Colonic mucosa (tissue), 4 donors: Measurements from ENCODE around the gene UBAP1L. TPM values are rescaled to one million over a fixed set of nuclear protein-coding genes. Genes with fewer than 3 reads are reported as not detected.
"Not testable (repeated sequence)": the region's sequence is repeated elsewhere in the genome, so short reads cannot be mapped to it uniquely, and the experiment has no call there.

ENCODE experiments used
- DNase-seq: peaks from one replicate; pipeline ENCODE4 v3.0.0-alpha.2; 2020
- H3K27ac ChIP-seq: fragments of 200-600 bp; one replicate; pipeline ENCODE4 v1.8.0; 2021
- H3K27me3 ChIP-seq: fragments of 200-600 bp; one replicate; pipeline ENCODE4 v1.8.0; 2021
- H3K36me3 ChIP-seq: fragments of 200-600 bp; one replicate; pipeline ENCODE4 v1.8.0; 2021
- H3K4me1 ChIP-seq: fragments of 200-600 bp; one replicate; pipeline ENCODE4 v1.8.0; 2021; ENCODE audit warnings: mild to moderate bottlenecking
- H3K4me3 ChIP-seq: fragments of 200-600 bp; one replicate; pipeline ENCODE4 v1.8.0; 2021
- H3K9ac ChIP-seq, 2 donors: one replicate each; pipeline ENCODE4 v1.7.0; 2013; ENCODE audit warnings: control low read depth in 2 of 2, low read depth in 2 of 2, low read length in 2 of 2
- H3K9me3 ChIP-seq: fragments of 200-600 bp; one replicate; pipeline ENCODE4 v1.8.0; 2021
- CTCF ChIP-seq: fragments of 200-600 bp; IDR thresholded peaks from one replicate; pipeline ENCODE4 v1.8.0; 2022; ENCODE audit warnings: antibody characterized with exemption, mild to moderate bottlenecking
- intact Hi-C: fragments of 100-400 bp; cut with DNase I; formaldehyde crosslinking; loops from one replicate; pipeline ENCODE4 v1.14.1; 2022
- total RNA-seq, 2 donors: library from RNA; stranded (reverse); fragmentation: NEBNext Ultra II Directional in 1 of 2; extraction: Animal tissue kit (Norgen Biotek cat#: 25700) in 1 of 2; gene quantifications; one replicate each; pipeline ENCODE4 v1.2.1, GENCODE V29; 2021
- donor health status: healthy.
- donor health status: DM: no; HTN: no; CAD: no.
- donor health status: DM: no; HTN: no; CAD: no.

Gene UBAP1L
- total RNA-seq, 2 donors from 2014 or later: 1.2 to 3.7 TPM

DNA sequence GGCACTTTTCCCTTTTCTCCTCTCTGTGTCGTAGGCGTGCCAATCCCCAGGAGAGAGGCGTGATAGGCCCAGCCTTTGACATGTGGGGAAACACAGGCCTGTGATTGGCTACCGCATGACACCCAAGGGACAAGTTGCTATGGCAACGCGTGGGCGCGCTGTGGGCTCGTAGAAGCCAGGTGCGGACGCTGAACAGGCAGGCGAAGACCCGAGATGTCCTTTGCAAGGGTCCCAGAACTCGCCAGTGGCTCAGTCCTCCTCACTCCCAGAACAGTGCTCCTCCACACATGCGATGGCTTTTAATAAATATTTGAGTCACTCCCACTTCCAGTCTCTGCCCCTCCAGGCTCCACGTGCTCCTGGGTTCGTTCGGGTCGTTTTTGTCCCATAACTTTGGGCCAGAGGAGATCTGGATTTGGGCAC lies 65.6 kb downstream of the UBAP1L start:
- intact Hi-C loops: no loop called here
- no peaks in the 10 kb centered on the region for H3K36me3 ChIP-seq
- H3K9me3 ChIP-seq: no peaks in the 10 kb centered on the region
- TF ChIP-seq CTCF: no peak
- DNase-seq: peak; percentile 88
- no peaks in the 10 kb centered on the region for H3K27me3 ChIP-seq
- peak overlapping the region in 1 of 2 donors; percentile 42 for H3K9ac ChIP-seq
- H3K27ac ChIP-seq: no peak overlapping the region
- H3K4me3 ChIP-seq: peak overlapping the region; percentile 21
- H3K4me1 ChIP-seq: peaks cover 11% of the 10 kb centered on the region

DNA sequence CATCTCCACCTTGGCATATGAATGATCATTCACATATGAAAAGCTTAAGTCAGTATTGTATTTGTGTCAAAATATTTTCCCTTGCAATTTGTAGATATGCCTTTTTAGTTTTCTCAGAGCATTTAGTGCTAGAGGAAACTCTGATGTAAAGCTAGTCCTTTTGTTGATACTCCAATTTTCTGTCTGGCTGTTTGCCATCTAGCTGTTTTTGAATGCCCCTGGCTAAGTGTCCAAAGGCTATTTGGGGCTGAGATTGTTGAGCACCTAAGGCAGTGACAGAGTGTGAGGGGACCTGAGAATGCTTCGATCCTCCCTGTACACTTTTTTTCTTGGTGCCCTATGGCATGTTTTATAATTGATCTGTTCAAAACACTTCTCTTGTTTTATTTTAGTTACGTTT lies 66.8 kb downstream of the UBAP1L start:
- no peak overlapping the region for H3K9ac ChIP-seq
- H3K9me3 ChIP-seq: no peaks in the 10 kb centered on the region
- peaks cover 14% of the 10 kb centered on the region for H3K4me1 ChIP-seq
- DNase-seq: no peak
- no peak for TF ChIP-seq CTCF
- H3K27ac ChIP-seq: no peak overlapping the region
- H3K4me3 ChIP-seq: no peak overlapping the region
- no peaks in the 10 kb centered on the region for H3K36me3 ChIP-seq
- intact Hi-C loops: no loop called here
- no peaks in the 10 kb centered on the region for H3K27me3 ChIP-seq

DNA sequence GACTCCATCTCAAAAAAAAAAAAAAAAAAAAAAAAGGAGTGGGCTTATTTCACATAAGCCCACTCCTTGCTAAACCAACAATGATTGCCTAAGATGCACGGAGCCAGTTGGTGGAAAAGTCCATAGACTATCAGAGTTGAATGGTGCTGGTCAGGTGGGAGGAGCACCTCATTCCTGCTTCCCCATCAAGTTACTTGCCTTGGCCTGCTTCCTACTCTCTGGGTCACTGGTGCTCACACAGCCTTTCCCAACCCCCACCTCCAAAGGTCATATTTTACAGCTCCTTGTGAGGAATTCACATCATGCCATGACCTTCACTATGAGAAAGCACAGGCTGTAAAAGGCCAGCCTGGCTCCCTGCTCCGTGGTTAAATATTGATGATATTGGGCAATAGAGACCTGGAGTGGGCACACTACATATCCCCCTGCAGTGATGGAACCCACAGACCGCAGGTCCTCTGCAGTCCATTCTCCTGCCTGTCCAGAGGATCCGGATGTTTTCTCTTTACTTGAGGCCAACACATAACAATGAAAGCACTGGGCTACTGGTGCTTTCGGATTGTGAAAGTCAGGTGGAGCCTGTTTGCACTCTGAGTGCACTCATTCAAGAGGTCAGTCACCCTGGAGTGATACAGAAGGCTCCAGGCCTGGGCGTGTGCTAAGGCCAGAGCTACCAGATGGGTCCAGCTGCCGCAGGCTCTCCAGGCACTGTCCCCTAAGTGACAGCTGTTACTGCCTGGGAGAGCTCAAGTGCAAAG lies 70.1 kb downstream of the UBAP1L start, which contains the start of gene SLC51B:
SLC51B (plus strand) TSS at position 664 of the 758 bp plus-strand sequence. CDS start 4,618 bp downstream, outside the sequence.
- H3K9me3 ChIP-seq: no peaks in the 10 kb centered on the region
- no peaks in the 10 kb centered on the region for H3K27me3 ChIP-seq
- H3K9ac ChIP-seq: peak within 1 kb of the TSS; percentile 19 to 60
- H3K27ac ChIP-seq: peak within 1 kb of the TSS; percentile 89
- no peak for TF ChIP-seq CTCF
- H3K36me3 ChIP-seq: no peaks in the 10 kb centered on the region
- peak; percentile 91 for DNase-seq
- intact Hi-C loops: no loop called here
- H3K4me3 ChIP-seq: peak within 1 kb of the TSS; percentile 8
- H3K4me1 ChIP-seq: peaks cover 14% of the 10 kb centered on the region

GRCh38 chr15:65044218-65044617 lies 70.8 kb downstream of the UBAP1L start:
- H3K9ac ChIP-seq: peak overlapping the region in 1 of 2 donors; percentile 43
- H3K36me3 ChIP-seq, H3K9me3 ChIP-seq, H3K4me1 ChIP-seq, H3K27me3 ChIP-seq, H3K4me3 ChIP-seq, intact Hi-C loops: not testable (repeated sequence)
- peak overlapping the region; percentile 89 for H3K27ac ChIP-seq
- DNase-seq: peak; percentile 82

DNA sequence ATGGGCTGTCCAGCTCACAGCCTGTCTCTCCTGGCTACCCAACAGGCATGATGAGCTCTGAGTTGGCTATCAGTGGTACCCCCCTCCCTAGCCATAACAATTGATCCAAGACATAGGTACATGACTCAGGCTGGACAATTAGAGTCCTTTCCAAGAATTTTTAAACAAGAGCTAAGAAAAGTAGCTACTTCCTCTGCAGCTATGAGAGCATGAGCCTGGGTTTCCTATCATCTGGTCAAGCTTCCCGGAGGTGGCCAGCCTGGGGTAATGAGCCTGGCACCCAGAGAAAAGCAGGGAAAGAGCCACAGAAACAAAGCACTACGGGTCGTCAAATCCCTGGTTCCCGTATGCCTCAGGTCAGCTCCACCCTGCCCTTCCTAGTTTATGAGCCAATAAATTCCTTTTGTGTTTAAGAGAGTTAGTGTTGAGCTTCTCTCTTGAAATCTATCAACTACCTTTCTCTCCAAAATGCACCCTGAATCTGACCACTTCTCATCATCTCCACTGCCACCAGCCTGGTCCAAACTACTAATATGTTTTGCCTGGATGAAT lies 72.1 kb downstream of the UBAP1L start:
- peak; percentile 70 for DNase-seq
- peak overlapping the region in 1 of 2 donors; percentile 70 for H3K9ac ChIP-seq
- H3K27me3 ChIP-seq: no peaks in the 10 kb centered on the region
- no peak for TF ChIP-seq CTCF
- peaks cover 6% of the 10 kb centered on the region for H3K4me1 ChIP-seq
- no peak overlapping the region for H3K4me3 ChIP-seq
- intact Hi-C loops: no loop called here
- H3K36me3 ChIP-seq: no peaks in the 10 kb centered on the region
- peak overlapping the region; percentile 89 for H3K27ac ChIP-seq
- H3K9me3 ChIP-seq: no peaks in the 10 kb centered on the region

Other genes starting within 250 kb of the UBAP1L start
- 1 to 10 TPM in 1 of 2 donors, under 1 TPM in 1; 0.32 to 1.9 TPM for gene ANKDD1A, start 203.3 kb downstream of the UBAP1L start, total RNA-seq
- gene SPG21, start 125.3 kb downstream of the UBAP1L start, total RNA-seq: 10 to 100 TPM; 76.3 to 85.8 TPM
- gene MTFMT, start 85.6 kb downstream of the UBAP1L start, total RNA-seq: 10 to 100 TPM; 22.1 to 25.9 TPM
- 100 to 1,000 TPM in 1 of 2 donors, 10 to 100 TPM in 1; 73.1 to 102 TPM for gene SLC51B, start 69.8 kb downstream of the UBAP1L start, total RNA-seq
- gene RASL12, start 47.2 kb downstream of the UBAP1L start, total RNA-seq: 1 to 10 TPM; 3.1 to 6.7 TPM
- gene KBTBD13, start 38.5 kb downstream of the UBAP1L start, total RNA-seq: not detected
- 10 to 100 TPM; 20.7 to 21.2 TPM for gene PDCD7, start 18.6 kb upstream of the UBAP1L start, total RNA-seq
- 10 to 100 TPM; 41.8 to 62.0 TPM for gene CLPX, start 70.1 kb upstream of the UBAP1L start, total RNA-seq
- 1 to 10 TPM; 3.7 to 8.7 TPM for gene CILP, start 96.3 kb upstream of the UBAP1L start, total RNA-seq
- 1 to 10 TPM; 9.5 to 9.9 TPM for gene PARP16, start 171.7 kb upstream of the UBAP1L start, total RNA-seq
- gene RNU5A-1, start 180.9 kb upstream of the UBAP1L start, total RNA-seq: not detected
- 10 to 100 TPM in 1 of 2 donors, not detected in 1; 26.1 TPM for gene RNU5B-1, start 189.5 kb upstream of the UBAP1L start, total RNA-seq